Neural crest cell (in vitro differentiated cells): ENCODE results near the gene EMC9. TPM values are rescaled to one million over a fixed set of nuclear protein-coding genes. Genes with fewer than 3 reads are reported as not detected.

ENCODE experiments used
- DNase-seq: peaks from one replicate; pipeline ENCODE4 v3.0.0; 2021; ENCODE audit warnings: low read depth, mixed read lengths, low spot score
- H3K27ac Mint-ChIP-seq: one replicate; pipeline ENCODE4 v1.8.0; 2021; ENCODE audit warnings: mild to moderate bottlenecking, mixed read lengths; ENCODE audit not compliant: unreplicated experiment
- H3K27me3 Mint-ChIP-seq: 2 replicates; pipeline ENCODE4 v1.8.0; 2021; ENCODE audit warnings: low read depth, mild to moderate bottlenecking, mixed read lengths
- H3K36me3 Mint-ChIP-seq: 2 replicates; pipeline ENCODE4 v1.8.0; 2021; ENCODE audit warnings: low read depth, mild to moderate bottlenecking, mixed read lengths
- H3K4me1 Mint-ChIP-seq: 2 replicates; pipeline ENCODE4 v1.8.0; 2021; ENCODE audit warnings: mixed read lengths
- H3K4me3 Mint-ChIP-seq: one replicate; pipeline ENCODE4 v1.8.0; 2021; ENCODE audit warnings: mild to moderate bottlenecking, mixed read lengths
- H3K9me3 Mint-ChIP-seq: 2 replicates; pipeline ENCODE4 v1.8.0; 2021; ENCODE audit warnings: mixed read lengths
- CTCF ChIP-seq: fragments of 200-600 bp; sonication (generic); conservative IDR thresholded peaks from 2 replicates; pipeline ENCODE4 v1.5.0; 2021; ENCODE audit warnings: antibody characterized with exemption, mild to moderate bottlenecking
- total RNA-seq: library from RNA; stranded (reverse); gene quantifications from 2 replicates; pipeline ENCODE4 v1.2.1, GENCODE V29; 2021

EMC9 gene
- total RNA-seq, 1 donor from 2014 or later: 28.3 TPM

GRCh38 chr14:24139272-24139934 lies 2.0 kb downstream of the EMC9 start:
- Mint-ChIP-seq H3K36me3 (peaks cover 9% of the 10 kb centered on the region), H3K27ac (no peak overlapping the region), H3K27me3 (no peaks in the 10 kb centered on the region), H3K4me3 (peak overlapping the region; percentile 89), H3K4me1 (peaks cover 48% of the 10 kb centered on the region), H3K9me3 (no peaks in the 10 kb centered on the region)
- TF ChIP-seq CTCF: no peak
- DNase-seq: no peak

- Mint-ChIP-seq H3K27me3 (no peaks in the 10 kb centered on the region), H3K27ac (peak overlapping the region; percentile 71)
- no peak for DNase-seq
Measured at GRCh38 chr14:24138396-24139271, 2.8 kb downstream of the EMC9 start.

GRCh38 chr14:24137529-24138395 lies 3.6 kb downstream of the EMC9 start:
- Mint-ChIP-seq H3K27me3 (no peaks in the 10 kb centered on the region), H3K4me1 (peaks cover 48% of the 10 kb centered on the region), H3K36me3 (peaks cover 9% of the 10 kb centered on the region), H3K4me3 (peak overlapping the region; percentile 89), H3K9me3 (no peaks in the 10 kb centered on the region), H3K27ac (peak overlapping the region; percentile 71)
- no peak for TF ChIP-seq CTCF
- no peak for DNase-seq

More at GRCh38 chr14:24138396-24139271, 2.8 kb downstream of the EMC9 start:
- Mint-ChIP-seq H3K4me1 (peaks cover 48% of the 10 kb centered on the region), H3K9me3 (no peaks in the 10 kb centered on the region), H3K4me3 (peak overlapping the region; percentile 89), H3K36me3 (peaks cover 9% of the 10 kb centered on the region)
- TF ChIP-seq CTCF: no peak

DNA sequence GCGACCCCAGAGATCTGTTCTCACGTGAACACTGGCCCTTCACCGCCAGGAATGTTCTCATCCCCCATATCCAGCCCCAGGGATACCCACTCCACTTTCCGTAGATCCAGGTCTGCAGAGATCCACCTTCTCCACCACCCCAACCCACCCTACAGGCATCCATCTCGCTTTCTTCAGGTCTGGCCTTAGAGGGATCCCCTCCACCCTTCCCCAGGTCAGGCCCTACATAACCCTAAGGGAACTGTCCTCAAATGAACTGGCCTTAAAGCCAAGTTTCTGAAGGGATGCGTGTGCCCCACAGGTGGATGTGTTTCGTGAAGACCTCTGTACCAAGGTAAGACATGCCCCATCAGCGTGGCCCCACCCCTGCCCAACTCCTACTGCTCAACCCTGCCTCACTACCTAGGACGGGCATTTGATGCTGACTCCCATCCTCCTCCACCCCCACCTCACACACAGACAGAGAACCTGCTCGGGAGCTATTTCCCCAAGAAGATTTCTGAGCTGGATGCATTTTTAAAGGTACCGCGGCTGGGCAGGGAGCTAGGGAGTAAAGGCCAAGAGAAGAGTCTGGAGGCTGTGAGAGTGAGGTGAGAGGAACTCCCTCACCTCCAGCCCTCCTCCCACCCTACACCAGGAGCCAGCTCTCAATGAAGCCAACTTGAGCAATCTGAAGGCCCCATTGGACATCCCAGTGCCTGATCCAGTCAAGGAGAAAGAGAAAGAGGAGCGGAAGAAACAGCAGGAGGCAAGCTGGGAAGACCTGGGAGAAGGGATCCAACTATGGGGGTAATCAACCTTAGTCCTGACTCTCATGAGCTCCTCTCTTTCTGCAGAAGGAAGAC lies 4.5 kb downstream of the EMC9 start:
- no peak for TF ChIP-seq CTCF
- H3K27me3 Mint-ChIP-seq: no peaks in the 10 kb centered on the region
- peaks cover 9% of the 10 kb centered on the region for H3K36me3 Mint-ChIP-seq
- DNase-seq: no peak
- no peak overlapping the region for H3K27ac Mint-ChIP-seq
- no peaks in the 10 kb centered on the region for H3K9me3 Mint-ChIP-seq
- peaks cover 47% of the 10 kb centered on the region for H3K4me1 Mint-ChIP-seq
- peak overlapping the region; percentile 89 for H3K4me3 Mint-ChIP-seq
